ENCODE measurements around the gene C19orf38. TPM values are rescaled to one million over a fixed set of nuclear protein-coding genes. Genes with fewer than 3 reads are reported as not detected.

Gene C19orf38
- total and polyA plus RNA-seq, 9 of the 15 experiments (the other 6 are each of a cell fraction or from before 2014, with no cell fraction given), result 0.14 to 0.18 TPM; not detected in 7

DNA sequence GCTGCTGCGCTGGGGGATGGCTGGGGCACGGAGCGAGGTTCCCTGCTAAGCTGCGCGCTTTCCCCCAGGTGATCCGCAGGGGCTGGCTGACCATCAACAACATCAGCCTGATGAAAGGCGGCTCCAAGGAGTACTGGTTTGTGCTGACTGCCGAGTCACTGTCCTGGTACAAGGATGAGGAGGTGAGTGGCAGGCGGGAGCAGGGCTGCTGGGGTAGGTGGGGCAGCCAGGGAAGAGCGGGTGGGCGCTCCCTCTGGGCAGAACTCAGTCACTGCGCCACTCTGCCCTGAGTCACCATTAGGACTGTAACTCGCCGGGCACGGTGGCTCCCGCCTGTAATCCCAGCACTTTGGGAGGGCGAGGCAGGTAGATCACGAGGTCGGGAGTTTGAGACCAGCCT lies 36.0 kb upstream of the C19orf38 start (continued):
- TF ChIP-seq TOE1 (IDR thresholded peaks at IDR 0.05; ENCODE audit: borderline replicate concordance) (no peak), TOE1 (CRISPR knock-in tag; IDR thresholded peaks at IDR 0.05; ENCODE audit: borderline replicate concordance, low read depth) (no peak), CXXC5 (CRISPR knock-in tag; IDR thresholded peaks at IDR 0.05) (0 out of 2 replicates have a peak, but pooled peaks have one; percentile 6), ZNF316 (IDR thresholded peaks at IDR 0.05) (peak; percentile 25; the same call in 1 of the 2 replicates), NFE2 (IDR thresholded peaks at IDR 0.05; ENCODE audit: low read depth) (peak; percentile 70)

DNA sequence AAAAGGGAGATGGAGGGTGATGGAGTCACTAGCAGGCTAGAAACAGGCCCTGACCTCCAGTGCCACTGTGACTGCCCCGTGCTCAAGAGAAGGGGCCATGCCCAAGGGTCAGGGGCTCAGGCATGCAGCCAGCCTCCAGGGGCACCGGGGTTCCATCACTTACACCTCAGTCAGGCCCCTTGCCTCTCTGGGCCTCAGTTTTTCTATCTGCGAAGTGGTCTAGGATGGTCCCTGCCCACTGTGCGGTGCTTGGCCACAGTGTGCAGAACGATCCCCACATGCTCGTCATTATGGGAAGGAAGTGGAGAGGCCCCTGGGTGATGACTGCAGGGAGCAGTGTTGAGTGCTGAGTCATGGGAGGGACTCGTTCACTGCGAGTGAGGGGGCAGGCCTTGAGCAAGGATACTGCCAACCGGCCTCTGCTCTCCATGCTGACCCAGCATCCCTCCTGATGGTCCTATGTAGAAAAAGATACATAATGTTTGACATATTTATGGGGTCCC lies 35.3 kb upstream of the C19orf38 start:
- peak overlapping the region; percentile 20; the same call in 1 of the 2 replicates for H3K4me2 ChIP-seq (ENCODE audit: insufficient read depth, low read length)
- H3K79me2 ChIP-seq (ENCODE audit: control insufficient read depth, insufficient read depth, low read length), result peaks cover 8% of the 10 kb centered on the region; the same call in 2 of the 3 replicates
- no peak overlapping the region; the same call in 1 of the 2 replicates for H2AFZ ChIP-seq (ENCODE audit: low read depth, low read length)
- H3K36me3 ChIP-seq (ENCODE audit: control insufficient read depth, insufficient read depth, low read length), result peaks cover 81% of the 10 kb centered on the region; the same call in 2 of the 3 replicates
- BruUV-seq (replicated peaks), result no TSS peak
- H3K9me3 ChIP-seq (replicated peaks; ENCODE audit: control insufficient read depth, insufficient read depth, low read depth, low read length), result no peaks in the 10 kb centered on the region; the same call in 1 of the 2 replicates
- peak overlapping the region; percentile 82 for H3K27ac ChIP-seq (ENCODE audit: extremely low read depth, low read depth, low read length)
- H3K27me3 ChIP-seq (ENCODE audit: control insufficient read depth in 2 of 2, insufficient read depth in 2 of 2, low read length in 2 of 2), result no peaks in the 10 kb centered on the region
- intact Hi-C loops (cut with micrococcal nuclease), result no loop called here
- ATAC-seq (peak; percentile 89), FAIRE-seq (peak; percentile 96), DNase-seq (ENCODE audit: extremely low read depth in 1 of 4, low spot score in 3 of 4) (peak; percentile 75 to 91 (median 82))
- WGBS (ENCODE audit: insufficient coverage, low coverage, missing lambda C conversion rate), result 19% methylated on average over 9 of the region's 9 CpGs
- H3K9me1 ChIP-seq (ENCODE audit: control insufficient read depth, insufficient read depth, low read length), result no peaks in the 10 kb centered on the region
- H3K9ac ChIP-seq (ENCODE audit: insufficient read depth in 1 of 2, low read depth in 2 of 2, low read length in 2 of 2), result peak overlapping the region; percentile 43 to 83
- CTCF ChIA-PET (ENCODE audit: low intra/inter-chr PET ratio), result no interaction called here
- peaks cover 48 to 78% of the 10 kb centered on the region in 2 experiments for H3K4me1 ChIP-seq (replicated peaks in 1 of 2; ENCODE audit: control insufficient read depth in 2 of 2, insufficient read depth in 2 of 2, low read length in 2 of 2)
- in situ Hi-C loops (cut with MboI), result no loop called here
- H4K20me1 ChIP-seq (replicated peaks; ENCODE audit: control insufficient read depth, insufficient read depth, low read length), result no peaks in the 10 kb centered on the region
- POLR2A ChIA-PET, result interaction anchor here (1.0 to 2.0 kb wide), 2 partner anchors 8 to 13 kb away, joined by 4 to 5 read pairs; no protein-coding TSS in a partner anchor
- H3K4me3 ChIP-seq, result no peak overlapping the region
- TF ChIP-seq, protein P1, sequence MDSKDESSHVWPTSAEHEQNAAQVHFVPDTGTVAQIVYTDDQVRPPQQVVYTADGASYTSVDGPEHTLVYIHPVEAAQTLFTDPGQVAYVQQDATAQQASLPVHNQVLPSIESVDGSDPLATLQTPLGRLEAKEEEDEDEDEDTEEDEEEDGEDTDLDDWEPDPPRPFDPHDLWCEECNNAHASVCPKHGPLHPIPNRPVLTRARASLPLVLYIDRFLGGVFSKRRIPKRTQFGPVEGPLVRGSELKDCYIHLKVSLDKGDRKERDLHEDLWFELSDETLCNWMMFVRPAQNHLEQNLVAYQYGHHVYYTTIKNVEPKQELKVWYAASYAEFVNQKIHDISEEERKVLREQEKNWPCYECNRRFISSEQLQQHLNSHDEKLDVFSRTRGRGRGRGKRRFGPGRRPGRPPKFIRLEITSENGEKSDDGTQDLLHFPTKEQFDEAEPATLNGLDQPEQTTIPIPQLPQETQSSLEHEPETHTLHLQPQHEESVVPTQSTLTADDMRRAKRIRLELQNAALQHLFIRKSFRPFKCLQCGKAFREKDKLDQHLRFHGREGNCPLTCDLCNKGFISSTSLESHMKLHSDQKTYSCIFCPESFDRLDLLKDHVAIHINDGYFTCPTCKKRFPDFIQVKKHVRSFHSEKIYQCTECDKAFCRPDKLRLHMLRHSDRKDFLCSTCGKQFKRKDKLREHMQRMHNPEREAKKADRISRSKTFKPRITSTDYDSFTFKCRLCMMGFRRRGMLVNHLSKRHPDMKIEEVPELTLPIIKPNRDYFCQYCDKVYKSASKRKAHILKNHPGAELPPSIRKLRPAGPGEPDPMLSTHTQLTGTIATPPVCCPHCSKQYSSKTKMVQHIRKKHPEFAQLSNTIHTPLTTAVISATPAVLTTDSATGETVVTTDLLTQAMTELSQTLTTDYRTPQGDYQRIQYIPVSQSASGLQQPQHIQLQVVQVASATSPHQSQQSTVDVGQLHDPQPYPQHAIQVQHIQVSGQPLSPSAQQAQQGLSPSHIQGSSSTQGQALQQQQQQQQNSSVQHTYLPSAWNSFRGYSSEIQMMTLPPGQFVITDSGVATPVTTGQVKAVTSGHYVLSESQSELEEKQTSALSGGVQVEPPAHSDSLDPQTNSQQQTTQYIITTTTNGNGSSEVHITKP (IDR thresholded peaks at IDR 0.05; ENCODE audit: partially characterized antibody), result peak; percentile 63
- TF ChIP-seq ZBTB17 (CRISPR knock-in tag; IDR thresholded peaks at IDR 0.05) (peak; percentile 92), ZNF57 (CRISPR knock-in tag; IDR thresholded peaks at IDR 0.05) (0 out of 2 replicates have a peak, but pooled peaks have one; percentile 49), HDAC3 (IDR thresholded peaks at IDR 0.05; ENCODE audit: borderline replicate concordance, partially characterized antibody) (no peak), ZFX (CRISPR knock-in tag; IDR thresholded peaks at IDR 0.05) (peak; percentile 55), ZNF76 (CRISPR knock-in tag; IDR thresholded peaks at IDR 0.05; ENCODE audit: borderline replicate concordance) (peak; percentile 26; the same call in 1 of the 2 replicates)
- TF ChIP-seq, protein P2, sequence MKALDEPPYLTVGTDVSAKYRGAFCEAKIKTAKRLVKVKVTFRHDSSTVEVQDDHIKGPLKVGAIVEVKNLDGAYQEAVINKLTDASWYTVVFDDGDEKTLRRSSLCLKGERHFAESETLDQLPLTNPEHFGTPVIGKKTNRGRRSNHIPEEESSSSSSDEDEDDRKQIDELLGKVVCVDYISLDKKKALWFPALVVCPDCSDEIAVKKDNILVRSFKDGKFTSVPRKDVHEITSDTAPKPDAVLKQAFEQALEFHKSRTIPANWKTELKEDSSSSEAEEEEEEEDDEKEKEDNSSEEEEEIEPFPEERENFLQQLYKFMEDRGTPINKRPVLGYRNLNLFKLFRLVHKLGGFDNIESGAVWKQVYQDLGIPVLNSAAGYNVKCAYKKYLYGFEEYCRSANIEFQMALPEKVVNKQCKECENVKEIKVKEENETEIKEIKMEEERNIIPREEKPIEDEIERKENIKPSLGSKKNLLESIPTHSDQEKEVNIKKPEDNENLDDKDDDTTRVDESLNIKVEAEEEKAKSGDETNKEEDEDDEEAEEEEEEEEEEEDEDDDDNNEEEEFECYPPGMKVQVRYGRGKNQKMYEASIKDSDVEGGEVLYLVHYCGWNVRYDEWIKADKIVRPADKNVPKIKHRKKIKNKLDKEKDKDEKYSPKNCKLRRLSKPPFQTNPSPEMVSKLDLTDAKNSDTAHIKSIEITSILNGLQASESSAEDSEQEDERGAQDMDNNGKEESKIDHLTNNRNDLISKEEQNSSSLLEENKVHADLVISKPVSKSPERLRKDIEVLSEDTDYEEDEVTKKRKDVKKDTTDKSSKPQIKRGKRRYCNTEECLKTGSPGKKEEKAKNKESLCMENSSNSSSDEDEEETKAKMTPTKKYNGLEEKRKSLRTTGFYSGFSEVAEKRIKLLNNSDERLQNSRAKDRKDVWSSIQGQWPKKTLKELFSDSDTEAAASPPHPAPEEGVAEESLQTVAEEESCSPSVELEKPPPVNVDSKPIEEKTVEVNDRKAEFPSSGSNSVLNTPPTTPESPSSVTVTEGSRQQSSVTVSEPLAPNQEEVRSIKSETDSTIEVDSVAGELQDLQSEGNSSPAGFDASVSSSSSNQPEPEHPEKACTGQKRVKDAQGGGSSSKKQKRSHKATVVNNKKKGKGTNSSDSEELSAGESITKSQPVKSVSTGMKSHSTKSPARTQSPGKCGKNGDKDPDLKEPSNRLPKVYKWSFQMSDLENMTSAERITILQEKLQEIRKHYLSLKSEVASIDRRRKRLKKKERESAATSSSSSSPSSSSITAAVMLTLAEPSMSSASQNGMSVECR (CRISPR knock-in tag; IDR thresholded peaks at IDR 0.05), result no peak

Data from K562 (cell line).